KG1 (cell line): ENCODE results near the gene RIN3.

Experiments
- DNase-seq: peaks from one replicate; lab custom pipeline; 2025; lab: John Stamatoyannopoulos, UW

Gene RIN3

GRCh38 chr14:92597906-92598905, 84.6 kb downstream of the RIN3 start:
- no peak for DNase-seq

DNA sequence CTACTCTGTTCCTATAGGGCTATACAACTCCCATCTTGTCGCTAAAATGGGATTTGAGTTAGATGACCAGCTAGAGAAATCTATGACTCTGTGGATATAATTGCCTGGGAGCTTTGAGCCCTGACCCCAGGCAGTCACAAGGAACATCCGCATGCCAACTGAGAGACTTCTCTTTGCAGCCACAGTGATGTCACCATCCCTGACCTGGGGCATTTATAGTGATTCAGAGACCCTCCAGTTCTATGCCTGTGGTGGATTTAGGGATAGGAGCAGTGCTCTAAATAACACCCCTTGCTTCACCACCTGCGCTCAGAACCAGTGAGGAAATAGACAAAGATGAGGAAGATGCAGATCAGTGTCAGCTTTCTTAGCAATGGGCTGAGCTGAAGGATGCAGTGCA, 86.2 kb downstream of the RIN3 start:
- no peak for DNase-seq

GRCh38 chr14:92600318-92601053, 86.9 kb downstream of the RIN3 start:
- no peak for DNase-seq

GRCh38 chr14:92601131-92601710, 87.6 kb downstream of the RIN3 start:
- no peak for DNase-seq

DNA sequence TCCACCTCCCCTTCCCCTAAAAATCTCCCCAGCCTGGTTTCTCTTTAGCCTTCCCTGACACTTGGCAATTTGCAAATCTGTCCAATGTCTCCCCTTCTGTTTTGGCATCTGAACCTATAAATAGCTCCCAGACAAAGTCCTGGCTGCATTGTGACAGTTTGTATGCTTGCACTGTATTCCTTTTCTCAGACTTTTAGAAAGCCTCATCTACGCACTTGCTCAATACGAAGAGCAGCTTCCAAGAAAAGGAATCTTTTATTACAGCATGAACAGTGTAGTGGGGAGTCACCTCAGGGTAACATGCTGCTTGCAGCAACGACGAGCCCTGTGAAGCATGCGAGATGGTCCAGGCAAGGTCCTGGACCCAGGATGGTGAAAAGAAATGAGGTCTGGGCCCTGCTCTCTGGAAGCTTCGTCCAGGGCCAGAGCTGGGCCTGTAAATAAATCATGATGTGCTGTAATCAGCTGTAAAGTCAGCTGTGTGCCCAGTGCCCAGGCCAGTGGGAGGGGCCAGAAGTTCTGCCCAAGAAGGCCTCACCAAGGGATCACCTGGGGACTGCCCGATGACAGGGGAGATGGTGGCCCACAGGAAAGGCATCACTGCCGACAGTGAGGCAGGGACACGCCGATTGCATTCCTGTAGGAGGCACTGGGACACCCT, 88.3 kb downstream of the RIN3 start:
- no peak for DNase-seq

GRCh38 chr14:92603309-92604242, 90.0 kb downstream of the RIN3 start:
- DNase-seq, result no peak

DNA sequence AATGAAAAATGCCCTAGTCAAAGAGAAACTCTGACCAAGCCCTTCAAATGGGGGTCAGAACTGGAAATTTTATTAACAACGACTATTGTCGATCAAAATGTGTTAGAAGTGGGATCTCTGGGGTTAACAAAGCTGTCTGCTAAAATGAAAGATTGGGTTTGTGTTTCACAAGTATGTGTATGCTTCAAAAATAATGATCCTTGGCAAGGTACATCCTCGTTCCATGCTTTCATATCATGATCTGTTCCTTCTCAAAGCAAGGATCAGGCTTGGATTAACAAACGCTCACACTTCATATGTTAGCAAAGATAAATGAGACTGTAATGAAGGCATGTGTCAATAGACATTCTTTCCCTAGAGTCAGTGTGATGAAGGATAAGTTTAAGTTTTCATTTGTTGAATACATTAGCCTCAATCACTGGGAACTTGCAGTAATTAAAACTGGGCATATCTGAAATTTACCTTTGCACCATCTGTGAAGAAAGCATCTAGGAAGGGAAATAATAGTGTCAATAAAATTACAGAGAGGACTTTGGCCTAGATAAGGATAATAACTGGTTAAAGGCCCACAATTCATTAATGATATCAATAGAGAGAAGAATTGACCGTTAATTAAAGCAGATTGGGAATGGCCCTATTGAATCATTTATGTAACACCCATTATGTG, 91.8 kb downstream of the RIN3 start:
- DNase-seq, result no peak

- DNase-seq, result no peak
Observed at GRCh38 chr14:92607251-92607650, 93.7 kb downstream of the RIN3 start.

DNA sequence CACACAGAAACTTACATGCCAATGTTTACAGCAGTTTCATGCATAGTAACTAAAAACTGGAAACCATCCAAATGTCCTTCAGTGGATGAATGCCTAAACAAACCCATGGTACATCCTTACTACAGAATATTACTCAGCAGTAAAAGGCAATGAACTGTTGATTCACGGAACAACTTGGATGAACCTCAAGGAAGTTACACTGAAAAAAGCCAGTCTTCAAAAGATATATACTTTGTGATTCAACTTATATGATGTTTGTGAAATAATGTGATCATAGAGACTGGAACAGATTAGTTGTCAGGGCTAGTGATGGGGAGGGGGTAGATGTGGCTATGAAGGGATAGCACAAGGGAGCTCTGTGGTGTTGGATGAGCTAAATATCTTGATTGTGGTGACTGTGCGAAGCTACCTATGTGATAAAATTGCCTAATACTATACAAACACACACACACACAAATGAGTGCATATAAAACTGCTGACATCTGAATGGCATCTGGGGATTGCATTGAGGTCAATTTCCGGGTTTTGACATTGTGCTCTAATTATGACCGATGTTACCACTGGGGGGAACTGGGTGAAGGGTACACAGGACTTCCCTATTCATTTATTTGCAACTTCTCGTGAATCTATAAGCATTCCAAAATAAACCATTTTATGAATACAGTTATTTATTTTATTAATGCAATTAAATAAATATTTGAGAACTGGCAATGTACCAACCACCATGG, 94.3 kb downstream of the RIN3 start:
- no peak for DNase-seq

GRCh38 chr14:92609955-92610354, 96.4 kb downstream of the RIN3 start:
- DNase-seq, result no peak

GRCh38 chr14:92610849-92611271, 97.3 kb downstream of the RIN3 start:
- DNase-seq, result no peak

- no peak for DNase-seq
Observed at GRCh38 chr14:92613008-92613658, 99.6 kb downstream of the RIN3 start.

- DNase-seq, result no peak
Observed at GRCh38 chr14:92613681-92614260, 100.2 kb downstream of the RIN3 start.

- no peak for DNase-seq
Observed at GRCh38 chr14:92615451-92615850, 101.9 kb downstream of the RIN3 start.

DNA sequence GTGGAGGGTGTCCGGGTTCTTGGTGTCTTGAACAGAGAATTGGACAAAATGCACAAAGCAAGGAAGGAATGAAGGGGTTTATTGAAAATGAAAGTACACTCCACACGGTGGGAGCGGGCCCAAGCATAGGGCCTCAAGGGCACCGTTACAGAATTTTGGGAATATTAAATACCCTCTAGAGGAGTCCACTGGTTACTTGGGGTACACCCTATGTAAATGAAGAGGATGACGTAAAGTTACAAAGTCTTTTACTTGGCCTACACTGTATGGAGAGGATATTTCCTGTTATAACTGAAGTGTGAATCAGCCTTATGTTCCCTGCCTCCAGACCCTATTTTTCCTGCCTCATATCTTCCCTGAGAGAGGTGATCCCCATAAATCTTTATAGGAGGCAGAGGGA, 102.6 kb downstream of the RIN3 start:
- no peak for DNase-seq

DNA sequence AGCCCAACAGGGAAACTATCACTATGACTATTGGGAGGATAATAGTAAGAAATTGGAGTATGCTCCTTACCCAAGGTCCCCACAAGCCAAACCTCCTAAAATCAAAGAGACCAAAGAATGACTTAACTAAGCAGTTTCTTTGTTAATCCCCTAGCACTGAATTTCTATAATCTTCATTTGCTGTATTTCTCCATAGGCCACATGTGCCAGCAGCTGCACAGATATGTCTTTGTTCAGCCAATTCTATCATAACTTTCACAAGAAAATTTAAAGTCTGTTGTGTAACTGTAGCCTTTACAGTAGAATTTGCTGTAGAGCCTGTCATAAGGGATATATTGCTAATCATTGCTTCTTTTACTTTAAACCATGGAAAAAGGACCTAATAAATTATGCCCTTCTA, 104.0 kb downstream of the RIN3 start:
- DNase-seq, result no peak

- no peak for DNase-seq
Observed at GRCh38 chr14:92619671-92620456, 106.3 kb downstream of the RIN3 start.

- no peak for DNase-seq
Observed at GRCh38 chr14:92622311-92622710, 108.7 kb downstream of the RIN3 start.
